ENCODE data around the gene MEG3. TPM values are rescaled to one million over a fixed set of nuclear protein-coding genes. Genes with fewer than 3 reads are reported as not detected.
"Not testable (repeated sequence)": the region's sequence is repeated elsewhere in the genome, so short reads cannot be mapped to it uniquely, and the experiment has no call there.

MEG3 gene
- total and polyA plus RNA-seq, 2 donors from 2014 or later: 24.0 to 29.6 TPM

- H3K4me3 ChIP-seq (ENCODE audit: low read length in 3 of 3): no peak overlapping the region
- intact Hi-C loops (cut with DNase I): no loop called here
- no peaks in the 10 kb centered on the region for H3K4me1 ChIP-seq (ENCODE audit: control insufficient read depth in 2 of 3, insufficient read depth in 2 of 3, low read depth in 1 of 3, low read length in 3 of 3)
- H3K36me3 ChIP-seq (ENCODE audit: control insufficient read depth in 2 of 3, insufficient read depth in 3 of 3, low read length in 3 of 3): no peaks in the 10 kb centered on the region
- TF ChIP-seq, protein P1, sequence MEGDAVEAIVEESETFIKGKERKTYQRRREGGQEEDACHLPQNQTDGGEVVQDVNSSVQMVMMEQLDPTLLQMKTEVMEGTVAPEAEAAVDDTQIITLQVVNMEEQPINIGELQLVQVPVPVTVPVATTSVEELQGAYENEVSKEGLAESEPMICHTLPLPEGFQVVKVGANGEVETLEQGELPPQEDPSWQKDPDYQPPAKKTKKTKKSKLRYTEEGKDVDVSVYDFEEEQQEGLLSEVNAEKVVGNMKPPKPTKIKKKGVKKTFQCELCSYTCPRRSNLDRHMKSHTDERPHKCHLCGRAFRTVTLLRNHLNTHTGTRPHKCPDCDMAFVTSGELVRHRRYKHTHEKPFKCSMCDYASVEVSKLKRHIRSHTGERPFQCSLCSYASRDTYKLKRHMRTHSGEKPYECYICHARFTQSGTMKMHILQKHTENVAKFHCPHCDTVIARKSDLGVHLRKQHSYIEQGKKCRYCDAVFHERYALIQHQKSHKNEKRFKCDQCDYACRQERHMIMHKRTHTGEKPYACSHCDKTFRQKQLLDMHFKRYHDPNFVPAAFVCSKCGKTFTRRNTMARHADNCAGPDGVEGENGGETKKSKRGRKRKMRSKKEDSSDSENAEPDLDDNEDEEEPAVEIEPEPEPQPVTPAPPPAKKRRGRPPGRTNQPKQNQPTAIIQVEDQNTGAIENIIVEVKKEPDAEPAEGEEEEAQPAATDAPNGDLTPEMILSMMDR (IDR thresholded peaks at IDR 0.05; ENCODE audit: borderline replicate concordance, extremely low read depth, insufficient read depth): no peak
- H3K27me3 ChIP-seq (ENCODE audit: control insufficient read depth, insufficient read depth, low read length): no peaks in the 10 kb centered on the region
- no peak overlapping the region for H3K9ac ChIP-seq (ENCODE audit: low read length in 3 of 3)
- H3K9me3 ChIP-seq (ENCODE audit: control insufficient read depth in 2 of 3, insufficient read depth in 1 of 3, low read length in 3 of 3): no peaks in the 10 kb centered on the region
- H3K27ac ChIP-seq (ENCODE audit: low read depth in 2 of 2, low read length in 2 of 2): no peak overlapping the region
- no peak for FAIRE-seq
- DNase-seq: no peak
Observed at GRCh38 chr14:100791995-100792394, 33.9 kb upstream of the MEG3 start.

DNA sequence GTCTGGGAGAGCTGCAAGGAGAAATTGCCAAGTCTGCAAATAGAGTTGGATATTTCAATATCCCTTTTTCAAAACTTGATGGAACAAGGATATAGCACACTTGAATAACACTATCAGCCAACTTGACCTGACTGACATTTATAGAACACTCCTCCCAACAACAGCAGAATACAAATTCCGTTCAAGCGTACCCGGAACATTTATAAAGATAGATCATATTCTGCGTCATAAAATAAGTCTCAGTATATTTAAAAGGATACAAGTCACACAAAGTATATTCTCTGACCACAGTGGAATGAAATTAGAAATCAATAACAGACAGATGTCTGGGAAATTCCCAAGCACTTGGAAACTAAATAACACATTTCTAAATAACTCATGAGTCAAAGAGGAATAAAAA lies 29.0 kb upstream of the MEG3 start:
- H3K9me3 ChIP-seq (ENCODE audit: control insufficient read depth in 2 of 3, insufficient read depth in 1 of 3, low read length in 3 of 3): no peaks in the 10 kb centered on the region
- H3K36me3 ChIP-seq (ENCODE audit: control insufficient read depth in 2 of 3, insufficient read depth in 3 of 3, low read length in 3 of 3): no peaks in the 10 kb centered on the region
- no peak overlapping the region for H3K9ac ChIP-seq (ENCODE audit: low read length in 3 of 3)
- TF ChIP-seq, protein P1 (IDR thresholded peaks at IDR 0.05; ENCODE audit: borderline replicate concordance, extremely low read depth, insufficient read depth): no peak
- no peak overlapping the region for H3K4me3 ChIP-seq (ENCODE audit: low read length in 3 of 3)
- no peaks in the 10 kb centered on the region for H3K4me1 ChIP-seq (ENCODE audit: control insufficient read depth in 2 of 3, insufficient read depth in 2 of 3, low read depth in 1 of 3, low read length in 3 of 3)
- intact Hi-C loops (cut with DNase I): no loop called here
- H3K27ac ChIP-seq (ENCODE audit: low read depth in 2 of 2, low read length in 2 of 2): no peak overlapping the region
- DNase-seq (no peak), FAIRE-seq (no peak)
- H3K27me3 ChIP-seq (ENCODE audit: control insufficient read depth, insufficient read depth, low read length): no peaks in the 10 kb centered on the region

DNA sequence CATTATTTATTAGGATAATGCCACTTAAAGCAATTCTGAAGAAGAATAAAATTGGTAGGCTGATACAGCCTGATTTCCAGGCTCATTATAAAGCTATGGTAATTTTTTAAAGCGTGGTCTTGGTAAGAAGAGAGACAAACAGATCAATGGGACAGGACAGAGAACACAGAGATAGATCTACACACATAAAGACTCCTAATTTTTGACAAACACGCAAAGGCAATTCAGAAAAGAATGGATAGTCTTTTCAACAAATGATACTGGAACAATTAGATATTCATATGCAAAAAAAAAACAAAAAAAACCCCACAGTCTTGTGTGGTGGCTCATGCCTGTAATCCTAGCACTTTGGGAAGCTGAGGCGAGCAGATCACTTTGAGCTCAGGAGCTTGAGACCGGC lies 25.9 kb upstream of the MEG3 start:
- Histone ChIP-seq H3K9ac (ENCODE audit: low read length in 3 of 3) (no peak overlapping the region), H3K36me3 (ENCODE audit: control insufficient read depth in 2 of 3, insufficient read depth in 3 of 3, low read length in 3 of 3) (no peaks in the 10 kb centered on the region), H3K27ac (ENCODE audit: low read depth in 2 of 2, low read length in 2 of 2) (no peak overlapping the region), H3K9me3 (ENCODE audit: control insufficient read depth in 2 of 3, insufficient read depth in 1 of 3, low read length in 3 of 3) (no peaks in the 10 kb centered on the region), H3K27me3 (ENCODE audit: control insufficient read depth, insufficient read depth, low read length) (no peaks in the 10 kb centered on the region), H3K4me1 (ENCODE audit: control insufficient read depth in 2 of 3, insufficient read depth in 2 of 3, low read depth in 1 of 3, low read length in 3 of 3) (no peaks in the 10 kb centered on the region), H3K4me3 (ENCODE audit: low read length in 3 of 3) (no peak overlapping the region)
- TF ChIP-seq, protein P1 (IDR thresholded peaks at IDR 0.05; ENCODE audit: borderline replicate concordance, extremely low read depth, insufficient read depth): no peak
- intact Hi-C loops (cut with DNase I): no loop called here
- FAIRE-seq (no peak), DNase-seq (no peak)

- FAIRE-seq; H3K4me3 ChIP-seq (ENCODE audit: low read length in 3 of 3); DNase-seq; H3K9ac ChIP-seq (ENCODE audit: low read length in 3 of 3); H3K9me3 ChIP-seq (ENCODE audit: control insufficient read depth in 2 of 3, insufficient read depth in 1 of 3, low read length in 3 of 3); H3K36me3 ChIP-seq (ENCODE audit: control insufficient read depth in 2 of 3, insufficient read depth in 3 of 3, low read length in 3 of 3); H3K4me1 ChIP-seq (ENCODE audit: control insufficient read depth in 2 of 3, insufficient read depth in 2 of 3, low read depth in 1 of 3, low read length in 3 of 3); intact Hi-C loops (cut with DNase I); H3K27me3 ChIP-seq (ENCODE audit: control insufficient read depth, insufficient read depth, low read length); H3K27ac ChIP-seq (ENCODE audit: low read depth in 2 of 2, low read length in 2 of 2): not testable (repeated sequence)
Observed at GRCh38 chr14:100801433-100801832, 24.5 kb upstream of the MEG3 start.

Measured in kidney (tissue), 14 donors.